Mononuclear cell (primary cell): ENCODE measurements around the gene RAB11FIP4. TPM values are rescaled to one million over a fixed set of nuclear protein-coding genes. Genes with fewer than 3 reads are reported as not detected.

Experiments
- H3K27me3 ChIP-seq: 2 replicates; pipeline ENCODE4 v1.6.0; 2011; ENCODE audit warnings: low read length, control low read depth; ENCODE audit not compliant: insufficient read depth
- H3K4me1 ChIP-seq: 2 replicates; pipeline ENCODE4 v1.5.1; 2011; ENCODE audit warnings: mild to moderate bottlenecking, low read length, control low read depth; ENCODE audit not compliant: insufficient read depth
- H3K4me3 ChIP-seq: 2 replicates; pipeline ENCODE4 v1.5.1; 2011; ENCODE audit warnings: mild to moderate bottlenecking, low read length, moderate library complexity
- H3K9me3 ChIP-seq: 2 replicates; pipeline ENCODE4 v1.5.1; 2011; ENCODE audit warnings: low read depth, mild to moderate bottlenecking, control low read depth, low read length
- total RNA-seq: library from RNA; depleted of rRNA; stranded (reverse); fragments of >200 nt; gene quantifications from one replicate; pipeline ENCODE4 v1.2.3, GENCODE V29; 2012

Gene RAB11FIP4
- total RNA-seq, 1 donor, result 48.0 TPM

- no peaks in the 10 kb centered on the region for H3K9me3 ChIP-seq
- no peaks in the 10 kb centered on the region for H3K27me3 ChIP-seq
- H3K4me3 ChIP-seq, result no peak overlapping the region
- H3K4me1 ChIP-seq, result peaks cover 44% of the 10 kb centered on the region
These were observed 95.0 kb downstream of the RAB11FIP4 start for GRCh38 chr17:31486351-31487062.

- peaks cover 50% of the 10 kb centered on the region for H3K4me1 ChIP-seq
- H3K27me3 ChIP-seq, result no peaks in the 10 kb centered on the region
- peak overlapping the region; percentile 72 for H3K4me3 ChIP-seq
- H3K9me3 ChIP-seq, result no peaks in the 10 kb centered on the region
These were observed 95.7 kb downstream of the RAB11FIP4 start for GRCh38 chr17:31487063-31487647.

GRCh38 chr17:31487648-31488263 is 96.3 kb downstream of the RAB11FIP4 start:
- Histone ChIP-seq H3K27me3 (no peaks in the 10 kb centered on the region), H3K4me1 (peaks cover 56% of the 10 kb centered on the region), H3K9me3 (no peaks in the 10 kb centered on the region), H3K4me3 (peak overlapping the region; percentile 72)

- peaks cover 63% of the 10 kb centered on the region for H3K4me1 ChIP-seq
- no peaks in the 10 kb centered on the region for H3K9me3 ChIP-seq
- H3K4me3 ChIP-seq, result peak overlapping the region; percentile 72
- H3K27me3 ChIP-seq, result no peaks in the 10 kb centered on the region
These were observed 96.9 kb downstream of the RAB11FIP4 start for GRCh38 chr17:31488264-31488981.

GRCh38 chr17:31488982-31489294 is 97.5 kb downstream of the RAB11FIP4 start:
- H3K4me1 ChIP-seq, result peaks cover 68% of the 10 kb centered on the region
- H3K27me3 ChIP-seq, result no peaks in the 10 kb centered on the region
- no peaks in the 10 kb centered on the region for H3K9me3 ChIP-seq
- peak overlapping the region; percentile 72 for H3K4me3 ChIP-seq

GRCh38 chr17:31489295-31490018 is 98.0 kb downstream of the RAB11FIP4 start:
- Histone ChIP-seq H3K9me3 (no peaks in the 10 kb centered on the region), H3K27me3 (no peaks in the 10 kb centered on the region), H3K4me1 (peaks cover 73% of the 10 kb centered on the region), H3K4me3 (peak overlapping the region; percentile 72)

- Histone ChIP-seq H3K27me3 (no peaks in the 10 kb centered on the region), H3K4me3 (no peak overlapping the region), H3K4me1 (peaks cover 80% of the 10 kb centered on the region), H3K9me3 (no peaks in the 10 kb centered on the region)
These were observed 98.7 kb downstream of the RAB11FIP4 start for GRCh38 chr17:31490019-31490650.

GRCh38 chr17:31490671-31491375 is 99.3 kb downstream of the RAB11FIP4 start:
- Histone ChIP-seq H3K27me3 (no peaks in the 10 kb centered on the region), H3K9me3 (no peaks in the 10 kb centered on the region), H3K4me3 (no peak overlapping the region), H3K4me1 (peaks cover 87% of the 10 kb centered on the region)

- Histone ChIP-seq H3K27me3 (no peaks in the 10 kb centered on the region), H3K9me3 (no peaks in the 10 kb centered on the region), H3K4me1 (peaks cover 92% of the 10 kb centered on the region), H3K4me3 (no peak overlapping the region)
These were observed 100.1 kb downstream of the RAB11FIP4 start for GRCh38 chr17:31491376-31492131.

- no peaks in the 10 kb centered on the region for H3K9me3 ChIP-seq
- H3K27me3 ChIP-seq, result no peaks in the 10 kb centered on the region
- no peak overlapping the region for H3K4me3 ChIP-seq
These were observed 100.7 kb downstream of the RAB11FIP4 start for GRCh38 chr17:31492206-31492605.

GRCh38 chr17:31492880-31493655 is 101.6 kb downstream of the RAB11FIP4 start:
- Histone ChIP-seq H3K4me1 (peaks cover 92% of the 10 kb centered on the region), H3K27me3 (no peaks in the 10 kb centered on the region), H3K9me3 (no peaks in the 10 kb centered on the region), H3K4me3 (no peak overlapping the region)

More at GRCh38 chr17:31492206-31492605, 100.7 kb downstream of the RAB11FIP4 start:
- peaks cover 92% of the 10 kb centered on the region for H3K4me1 ChIP-seq

- peaks cover 89% of the 10 kb centered on the region for H3K4me1 ChIP-seq
- no peak overlapping the region for H3K4me3 ChIP-seq
- H3K27me3 ChIP-seq, result no peaks in the 10 kb centered on the region
- H3K9me3 ChIP-seq, result no peaks in the 10 kb centered on the region
These were observed 102.2 kb downstream of the RAB11FIP4 start for GRCh38 chr17:31493656-31494155.
